H9 (cell line): ENCODE results near the gene MFSD6. TPM values are rescaled to one million over a fixed set of nuclear protein-coding genes. Genes with fewer than 3 reads are reported as not detected.

Source experiments
- DNase-seq: peaks from one replicate; pipeline ENCODE4 v3.0.0-alpha.2; 2017
- H2AFZ ChIP-seq: one replicate; pipeline ENCODE4 v1.6.1; 2013; ENCODE audit warnings: mild to moderate bottlenecking, low read length, control low read depth, moderate library complexity
- H2AK5ac ChIP-seq: 2 replicates; pipeline ENCODE4 v1.6.1; 2013; ENCODE audit warnings: low read length, control low read depth, mixed read lengths; ENCODE audit not compliant: insufficient read length
- H2BK120ac ChIP-seq: one replicate; pipeline ENCODE4 v1.6.1; 2013; ENCODE audit warnings: low read depth, mild to moderate bottlenecking, low read length, control low read depth, inconsistent platforms; ENCODE audit not compliant: poor library complexity, severe bottlenecking
- H2BK12ac ChIP-seq: 2 replicates; pipeline ENCODE4 v1.6.1; 2013; ENCODE audit warnings: low read length, control low read depth, mixed read lengths, low read depth; ENCODE audit not compliant: insufficient read length
- H2BK15ac ChIP-seq: 2 replicates; pipeline ENCODE4 v1.6.1; 2013; ENCODE audit warnings: low read depth, low read length, control low read depth
- H2BK20ac ChIP-seq: one replicate; pipeline ENCODE4 v1.6.1; 2013; ENCODE audit warnings: low read depth, mild to moderate bottlenecking, low read length, control low read depth, inconsistent platforms; ENCODE audit not compliant: poor library complexity, severe bottlenecking
- H2BK5ac ChIP-seq: 2 replicates; pipeline ENCODE4 v1.6.1; 2013; ENCODE audit warnings: low read length, control low read depth, mixed read lengths; ENCODE audit not compliant: insufficient read length
- H3K14ac ChIP-seq: 2 replicates; pipeline ENCODE4 v1.6.1; 2013; ENCODE audit warnings: low read length, control low read depth; ENCODE audit not compliant: insufficient read depth
- H3K18ac ChIP-seq: 2 replicates; pipeline ENCODE4 v1.6.1; 2013; ENCODE audit warnings: low read depth, mild to moderate bottlenecking, mixed read lengths, low read length, control low read depth; ENCODE audit not compliant: insufficient read length
- H3K23ac ChIP-seq: 2 replicates; pipeline ENCODE4 v1.6.1; 2013; ENCODE audit warnings: low read length, control low read depth, mixed read lengths, low read depth; ENCODE audit not compliant: insufficient read length
- H3K23me2 ChIP-seq: 2 replicates; pipeline ENCODE4 v1.6.1; 2013; ENCODE audit warnings: low read depth, mild to moderate bottlenecking, mixed read lengths, low read length, control low read depth; ENCODE audit not compliant: insufficient read length, poor library complexity, severe bottlenecking
- H3K27ac ChIP-seq: 2 replicates; pipeline ENCODE4 v1.5.1; 2013; ENCODE audit warnings: low read length, control low read depth, mixed read lengths, low read depth; ENCODE audit not compliant: insufficient read length
- H3K27me3 ChIP-seq: 2 replicates; pipeline ENCODE4 v1.6.1; 2013; ENCODE audit warnings: low read length, control low read depth, inconsistent platforms; ENCODE audit not compliant: insufficient read depth
- H3K4ac ChIP-seq: 2 replicates; pipeline ENCODE4 v1.6.1; 2013; ENCODE audit warnings: low read depth, mild to moderate bottlenecking, control low read depth, inconsistent platforms, low read length, moderate library complexity
- H3K4me1 ChIP-seq: 2 replicates; pipeline ENCODE4 v1.6.1; 2013; ENCODE audit warnings: low read length, control low read depth, inconsistent platforms; ENCODE audit not compliant: insufficient read depth
- H3K4me2 ChIP-seq: 2 replicates; pipeline ENCODE4 v1.6.1; 2013; ENCODE audit warnings: low read length, control low read depth, mixed read lengths; ENCODE audit not compliant: insufficient read length, insufficient read depth
- H3K56ac ChIP-seq: 2 replicates; pipeline ENCODE4 v1.6.1; 2013; ENCODE audit warnings: low read depth, mild to moderate bottlenecking, mixed read lengths, low read length, control low read depth; ENCODE audit not compliant: insufficient read length
- H3K79me1 ChIP-seq: 2 replicates; pipeline ENCODE4 v1.6.1; 2013; ENCODE audit warnings: low read depth, mild to moderate bottlenecking, moderate library complexity, low read length, control low read depth, inconsistent platforms; ENCODE audit not compliant: insufficient read depth, poor library complexity, severe bottlenecking
- H3K79me2 ChIP-seq: 2 replicates; pipeline ENCODE4 v1.6.1; 2013; ENCODE audit warnings: low read length, control low read depth, inconsistent platforms; ENCODE audit not compliant: insufficient read depth
- H3K9ac ChIP-seq: 2 replicates; pipeline ENCODE4 v1.6.1; 2013; ENCODE audit warnings: low read length, control low read depth, mixed read lengths; ENCODE audit not compliant: insufficient read length; ENCODE audit errors: extremely low read depth
- H3K9me3 ChIP-seq: one replicate; pipeline ENCODE4 v1.6.1; 2013; ENCODE audit warnings: low read depth, low read length, inconsistent platforms; ENCODE audit not compliant: control insufficient read depth
- H3T11ph ChIP-seq: one replicate; pipeline ENCODE4 v1.6.1; 2013; ENCODE audit warnings: mild to moderate bottlenecking, low read length, control low read depth, inconsistent platforms
- H4K20me1 ChIP-seq: one replicate; pipeline ENCODE4 v1.6.1; 2013; ENCODE audit not compliant: control insufficient read depth, insufficient read length, insufficient read depth
- H4K5ac ChIP-seq: 2 replicates; pipeline ENCODE4 v1.6.1; 2013; ENCODE audit warnings: low read depth, mild to moderate bottlenecking, mixed read lengths, low read length, control low read depth; ENCODE audit not compliant: insufficient read length
- H4K8ac ChIP-seq: replicated peaks from 2 replicates; pipeline ENCODE4 v1.6.1; 2013; ENCODE audit warnings: low read length, control low read depth, mixed read lengths, low read depth; ENCODE audit not compliant: insufficient read length
- H4K91ac ChIP-seq: 2 replicates; pipeline ENCODE4 v1.6.1; 2013; ENCODE audit warnings: low read depth, mild to moderate bottlenecking, moderate library complexity, mixed read lengths, low read length, control low read depth; ENCODE audit not compliant: insufficient read length
- H3K27ac Mint-ChIP-seq, 3 experiments: 2 replicates in 2 of 3; 3 replicates in 1 of 3; pipeline ENCODE4 v1.8.0; 2020 to 2021; ENCODE audit warnings: mixed read lengths in 3 of 3, mild to moderate bottlenecking in 1 of 3, moderate library complexity in 1 of 3
- H3K27me3 Mint-ChIP-seq: 2 replicates; pipeline ENCODE4 v1.8.0; 2021; ENCODE audit warnings: low read depth, mild to moderate bottlenecking, moderate library complexity, mixed read lengths
- H3K36me3 Mint-ChIP-seq, 3 experiments: 2 replicates in 2 of 3; 3 replicates in 1 of 3; pipeline ENCODE4 v1.8.0; 2020 to 2021; ENCODE audit warnings: low read depth in 3 of 3, mixed read lengths in 3 of 3; ENCODE audit not compliant: insufficient read depth in 1 of 3
- H3K4me1 Mint-ChIP-seq, 2 experiments: 2 replicates each; pipeline ENCODE4 v1.8.0; 2020; ENCODE audit warnings: mixed read lengths in 2 of 2
- H3K4me3 Mint-ChIP-seq, 2 experiments: 2 replicates in 1 of 2; 3 replicates in 1 of 2; pipeline ENCODE4 v1.8.0; 2020 to 2021; ENCODE audit warnings: mild to moderate bottlenecking in 2 of 2, mixed read lengths in 2 of 2, moderate library complexity in 1 of 2
- H3K9me3 Mint-ChIP-seq, 2 experiments: 2 replicates in 1 of 2; 3 replicates in 1 of 2; pipeline ENCODE4 v1.8.0; 2020; ENCODE audit warnings: mild to moderate bottlenecking in 2 of 2, mixed read lengths in 2 of 2, moderate library complexity in 1 of 2
- CTCF ChIP-seq: fragments of 200-600 bp; sonication (generic); conservative IDR thresholded peaks from 3 replicates; pipeline ENCODE4 v1.8.0; 2021; ENCODE audit warnings: antibody characterized with exemption, mild to moderate bottlenecking
- WGBS: extraction: QIAGEN DNeasy Blood & Tissue Kit; methylation state at CpG from one replicate; pipeline ENCODE4 v1.1.7; 2013; ENCODE audit warnings: missing lambda C conversion rate, low lambda C conversion rate, mixed read lengths; ENCODE audit not compliant: insufficient read length; ENCODE audit errors: extremely low coverage; 5-methylcytosine and 5-hydroxymethylcytosine counted together
- total RNA-seq: library from RNA; stranded (reverse); gene quantifications from 2 replicates; pipeline ENCODE4 v1.2.1, GENCODE V29; 2021

MFSD6 gene
- total RNA-seq, 1 experiment from 2014 or later, result 4.0 TPM

GRCh38 chr2:190376591-190377245 lies 31.4 kb upstream of the MFSD6 start:
- Histone ChIP-seq H3K9me3 (no peaks in the 10 kb centered on the region), H3K27ac (no peak overlapping the region), H2BK5ac (no peak overlapping the region), H2BK20ac (no peak overlapping the region), H3K56ac (no peak overlapping the region), H2AK5ac (no peak overlapping the region), H2BK12ac (no peak overlapping the region), H4K91ac (no peak overlapping the region), H3K23me2 (no peaks in the 10 kb centered on the region), H3K4me2 (no peak overlapping the region), H2BK120ac (no peak overlapping the region), H4K20me1 (no peaks in the 10 kb centered on the region), H4K8ac (no peak overlapping the region), H3K79me2 (no peaks in the 10 kb centered on the region), H3K23ac (no peak overlapping the region), H3K79me1 (no peaks in the 10 kb centered on the region), H3T11ph (no peak overlapping the region), H3K14ac (no peak overlapping the region), H3K4me1 (no peaks in the 10 kb centered on the region), H2AFZ (no peak overlapping the region), H2BK15ac (no peak overlapping the region), H3K27me3 (no peaks in the 10 kb centered on the region), H4K5ac (no peak overlapping the region), H3K18ac (no peak overlapping the region), H3K9ac (no peak overlapping the region), H3K4ac (no peak overlapping the region)
- no peak overlapping the region for H3K4me3 Mint-ChIP-seq
- TF ChIP-seq CTCF, result no peak
- no peaks in the 10 kb centered on the region; the same call in 1 of the 2 replicates for H3K27me3 Mint-ChIP-seq
- DNase-seq, result no peak
- H3K27ac Mint-ChIP-seq, result no peak overlapping the region
- no peaks in the 10 kb centered on the region for H3K36me3 Mint-ChIP-seq
- no peaks in the 10 kb centered on the region; a peak in 1 of 5 replicates for H3K9me3 Mint-ChIP-seq
- no CpG with 5 or more reads among the region's 3 CpGs for WGBS
- H3K4me1 Mint-ChIP-seq, result 0 out of 4 replicates have a peak, but pooled peaks cover 0 to 4% of the 10 kb centered on the region in 2 experiments
